Natural killer cell (primary cell): ENCODE data around the gene HIP1. TPM values are rescaled to one million over a fixed set of nuclear protein-coding genes. Genes with fewer than 3 reads are reported as not detected.

Experiments
- ATAC-seq, 3 donors: fragments of 150-1000 bp in 2 of 3; fragments of 200-7000 bp in 1 of 3; cut with Tn5 transposase; 1 replicate in 1 of 3; 2 replicates in 2 of 3; pipeline ENCODE4 v1.10.0; 2021; ENCODE audit warnings: mild to moderate bottlenecking in 2 of 3, moderate library complexity in 2 of 3
- DNase-seq, 2 donors: peaks; one replicate each; pipeline versions ENCODE4 v3.0.0 to v3.0.0-alpha.2; 2013 to 2021; ENCODE audit warnings: mixed read lengths in 1 of 2
- H3K27ac ChIP-seq: one replicate; pipeline ENCODE4 v1.5.1; 2013; ENCODE audit warnings: mild to moderate bottlenecking, low read length
- H3K27me3 ChIP-seq: one replicate; pipeline ENCODE4 v1.6.1; 2013; ENCODE audit warnings: low read length; ENCODE audit not compliant: control insufficient read depth, insufficient read depth
- H3K36me3 ChIP-seq: one replicate; pipeline ENCODE4 v1.6.1; 2013; ENCODE audit warnings: low read length; ENCODE audit not compliant: control insufficient read depth, insufficient read depth
- H3K4me1 ChIP-seq: one replicate; pipeline ENCODE4 v1.6.1; 2013; ENCODE audit warnings: low read length; ENCODE audit not compliant: control insufficient read depth, insufficient read depth
- H3K4me3 ChIP-seq: one replicate; pipeline ENCODE4 v1.5.1; 2013; ENCODE audit warnings: low read length
- H3K9me3 ChIP-seq: one replicate; pipeline ENCODE4 v1.6.1; 2013; ENCODE audit warnings: low read length; ENCODE audit not compliant: control insufficient read depth, insufficient read depth
- H3K27ac Mint-ChIP-seq, 2 donors: one replicate each; pipeline ENCODE4 v1.8.0; 2022; ENCODE audit warnings: mild to moderate bottlenecking in 2 of 2, mixed read lengths in 2 of 2, moderate library complexity in 1 of 2
- H3K27me3 Mint-ChIP-seq, 2 donors: one replicate each; pipeline ENCODE4 v1.8.0; 2022; ENCODE audit warnings: low read depth in 2 of 2, mixed read lengths in 2 of 2
- H3K36me3 Mint-ChIP-seq: one replicate; pipeline ENCODE4 v1.8.0; 2022; ENCODE audit warnings: mixed read lengths
- H3K4me1 Mint-ChIP-seq, 2 donors: one replicate each; pipeline ENCODE4 v1.8.0; 2022; ENCODE audit warnings: mixed read lengths in 2 of 2
- H3K4me3 Mint-ChIP-seq: one replicate; pipeline ENCODE4 v1.8.0; 2022; ENCODE audit warnings: mild to moderate bottlenecking, moderate library complexity, mixed read lengths
- H3K9me3 Mint-ChIP-seq, 2 donors: one replicate each; pipeline ENCODE4 v1.8.0; 2022; ENCODE audit warnings: mixed read lengths in 2 of 2
- WGBS: methylation state at CpG from one replicate; pipeline ENCODE4 v1.1.7; 2013; ENCODE audit warnings: missing lambda C conversion rate; ENCODE audit not compliant: insufficient coverage; 5-methylcytosine and 5-hydroxymethylcytosine counted together
- intact Hi-C: fragments of 100-400 bp; cut with micrococcal nuclease; formaldehyde crosslinking; loops from one replicate; pipeline ENCODE4 v1.14.2; 2022
- total RNA-seq, 4 donors: library from RNA; stranded (reverse); fragments of 120-200 nt in 1 of 4; gene quantifications; one replicate each; pipeline versions ENCODE4 v1.2.3 to v1.2.4, GENCODE V29; 2013 to 2022
- TF ChIP-seq, protein P1 (sequence below): fragments of 200-600 bp; IDR thresholded peaks from one replicate; pipeline ENCODE4 v1.8.0; 2022; ENCODE audit warnings: antibody characterized with exemption

HIP1 gene
- total RNA-seq, 3 donors from 2014 or later (not counting 1 experiment from before 2014, with no cell fraction given): 17.1 to 27.9 (median 23.1) TPM

GRCh38 chr7:75629044-75629443 lies 109.7 kb downstream of the HIP1 start:
- TF ChIP-seq, protein P1, sequence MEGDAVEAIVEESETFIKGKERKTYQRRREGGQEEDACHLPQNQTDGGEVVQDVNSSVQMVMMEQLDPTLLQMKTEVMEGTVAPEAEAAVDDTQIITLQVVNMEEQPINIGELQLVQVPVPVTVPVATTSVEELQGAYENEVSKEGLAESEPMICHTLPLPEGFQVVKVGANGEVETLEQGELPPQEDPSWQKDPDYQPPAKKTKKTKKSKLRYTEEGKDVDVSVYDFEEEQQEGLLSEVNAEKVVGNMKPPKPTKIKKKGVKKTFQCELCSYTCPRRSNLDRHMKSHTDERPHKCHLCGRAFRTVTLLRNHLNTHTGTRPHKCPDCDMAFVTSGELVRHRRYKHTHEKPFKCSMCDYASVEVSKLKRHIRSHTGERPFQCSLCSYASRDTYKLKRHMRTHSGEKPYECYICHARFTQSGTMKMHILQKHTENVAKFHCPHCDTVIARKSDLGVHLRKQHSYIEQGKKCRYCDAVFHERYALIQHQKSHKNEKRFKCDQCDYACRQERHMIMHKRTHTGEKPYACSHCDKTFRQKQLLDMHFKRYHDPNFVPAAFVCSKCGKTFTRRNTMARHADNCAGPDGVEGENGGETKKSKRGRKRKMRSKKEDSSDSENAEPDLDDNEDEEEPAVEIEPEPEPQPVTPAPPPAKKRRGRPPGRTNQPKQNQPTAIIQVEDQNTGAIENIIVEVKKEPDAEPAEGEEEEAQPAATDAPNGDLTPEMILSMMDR: no peak
- intact Hi-C loops: no loop called here
- Histone ChIP-seq H3K9me3 (peaks cover 11% of the 10 kb centered on the region), H3K36me3 (no peaks in the 10 kb centered on the region), H3K27me3 (no peaks in the 10 kb centered on the region), H3K4me3 (no peak overlapping the region), H3K27ac (no peak overlapping the region), H3K4me1 (peaks cover 9% of the 10 kb centered on the region)
- peaks cover 7% of the 10 kb centered on the region for H3K36me3 Mint-ChIP-seq
- H3K27ac Mint-ChIP-seq: no peak overlapping the region
- peaks cover 3 to 4% of the 10 kb centered on the region in 2 donors for H3K9me3 Mint-ChIP-seq
- ATAC-seq (no peak), DNase-seq (no peak)
- H3K4me3 Mint-ChIP-seq: no peak overlapping the region
- peaks cover 13 to 34% of the 10 kb centered on the region in 2 donors for H3K4me1 Mint-ChIP-seq
- 92% methylated on average over 8 of the region's 8 CpGs for WGBS
- no peaks in the 10 kb centered on the region for H3K27me3 Mint-ChIP-seq

GRCh38 chr7:75628055-75628454 lies 110.7 kb downstream of the HIP1 start:
- Mint-ChIP-seq H3K4me3 (no peak overlapping the region), H3K36me3 (peaks cover 7% of the 10 kb centered on the region), H3K9me3 (peaks cover 3 to 4% of the 10 kb centered on the region in 2 donors), H3K4me1 (peaks cover 23 to 44% of the 10 kb centered on the region in 2 donors), H3K27me3 (no peaks in the 10 kb centered on the region), H3K27ac (no peak overlapping the region)
- TF ChIP-seq, protein P1: no peak
- intact Hi-C loops: no loop called here
- Histone ChIP-seq H3K27me3 (no peaks in the 10 kb centered on the region), H3K36me3 (no peaks in the 10 kb centered on the region), H3K4me3 (no peak overlapping the region), H3K9me3 (peaks cover 11% of the 10 kb centered on the region), H3K4me1 (peaks cover 18% of the 10 kb centered on the region), H3K27ac (no peak overlapping the region)
- no peak for ATAC-seq
- no peak for DNase-seq

- H3K27me3 Mint-ChIP-seq: no peaks in the 10 kb centered on the region
These were observed 111.8 kb downstream of the HIP1 start for GRCh38 chr7:75626954-75627353.

More at GRCh38 chr7:75626954-75627353, 111.8 kb downstream of the HIP1 start:
- Mint-ChIP-seq H3K27ac (no peak overlapping the region), H3K4me3 (no peak overlapping the region), H3K36me3 (peaks cover 7% of the 10 kb centered on the region), H3K4me1 (peaks cover 23 to 44% of the 10 kb centered on the region in 2 donors), H3K9me3 (peaks cover 3 to 4% of the 10 kb centered on the region in 2 donors)
- H3K36me3 ChIP-seq: no peaks in the 10 kb centered on the region
- no peak overlapping the region for H3K4me3 ChIP-seq
- intact Hi-C loops: no loop called here
- no peak overlapping the region for H3K27ac ChIP-seq
- TF ChIP-seq, protein P1: no peak
- DNase-seq: no peak
- no peaks in the 10 kb centered on the region for H3K27me3 ChIP-seq
- peaks cover 19% of the 10 kb centered on the region for H3K4me1 ChIP-seq
- 94% methylated on average over 2 of the region's 2 CpGs for WGBS
- H3K9me3 ChIP-seq: peaks cover 11% of the 10 kb centered on the region
- no peak for ATAC-seq
